GM03348 (cell line): ENCODE results near the gene TIMM44.
A peak's percentile ranks its signal among the peaks of the same experiment; 100 is the strongest.
"Not testable (repeated sequence)": the region's sequence is repeated elsewhere in the genome, so short reads cannot be mapped to it uniquely, and the experiment has no call there.

Experiments
- DNase-seq: peaks from one replicate; pipeline ENCODE4 v3.0.0; 2012; ENCODE audit warnings: low spot score

Gene TIMM44

GRCh38 chr19:7925171-7925851 lies 18.2 kb downstream of the TIMM44 start:
- peak; percentile 87 for DNase-seq

DNA sequence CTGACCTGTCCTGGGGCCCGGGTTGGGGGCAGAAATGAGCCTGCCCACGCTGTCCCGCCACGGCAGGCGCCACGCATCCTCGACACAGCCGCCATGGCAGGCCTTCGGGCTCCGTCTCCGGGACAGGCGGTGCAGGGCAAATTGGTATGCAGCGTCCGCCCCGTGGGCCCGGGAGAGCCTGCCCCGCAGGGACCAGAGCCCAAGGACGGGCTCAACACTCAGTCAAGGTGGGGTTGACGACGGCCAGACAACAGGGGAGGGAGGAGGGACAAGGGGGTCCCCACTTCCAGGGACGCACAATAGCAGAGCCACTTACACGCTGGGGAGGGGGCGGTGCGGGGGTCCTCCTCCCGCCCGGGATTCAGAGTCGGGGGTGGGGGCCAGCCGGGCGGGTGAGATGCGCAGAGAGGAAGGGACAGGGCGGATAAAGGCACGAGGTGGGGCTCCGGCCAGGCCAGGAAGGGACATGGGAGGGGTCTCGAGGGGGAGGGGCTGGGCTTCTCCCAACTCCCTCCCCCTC lies 18.8 kb downstream of the TIMM44 start:
- DNase-seq, result no peak

DNA sequence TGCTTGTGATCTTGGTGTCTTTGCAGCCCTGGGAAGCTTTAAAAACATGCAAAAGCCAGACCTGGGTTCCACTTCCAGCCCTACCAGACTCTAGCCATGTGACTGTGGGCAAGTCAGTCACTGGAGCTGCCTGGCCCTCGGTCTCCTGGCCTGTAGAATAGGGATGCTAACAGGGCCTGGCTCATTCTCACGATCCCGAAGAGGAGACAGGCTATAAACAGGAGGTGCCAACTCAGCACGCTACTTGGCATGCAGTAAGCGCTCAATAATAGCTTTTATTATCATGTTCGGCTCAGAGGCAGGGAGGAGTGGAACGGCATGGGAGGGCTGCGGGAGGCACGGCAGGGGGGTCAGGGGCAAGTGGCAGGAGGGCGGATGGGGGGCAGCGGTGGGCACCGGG lies 19.2 kb downstream of the TIMM44 start:
- DNase-seq, result no peak

DNA sequence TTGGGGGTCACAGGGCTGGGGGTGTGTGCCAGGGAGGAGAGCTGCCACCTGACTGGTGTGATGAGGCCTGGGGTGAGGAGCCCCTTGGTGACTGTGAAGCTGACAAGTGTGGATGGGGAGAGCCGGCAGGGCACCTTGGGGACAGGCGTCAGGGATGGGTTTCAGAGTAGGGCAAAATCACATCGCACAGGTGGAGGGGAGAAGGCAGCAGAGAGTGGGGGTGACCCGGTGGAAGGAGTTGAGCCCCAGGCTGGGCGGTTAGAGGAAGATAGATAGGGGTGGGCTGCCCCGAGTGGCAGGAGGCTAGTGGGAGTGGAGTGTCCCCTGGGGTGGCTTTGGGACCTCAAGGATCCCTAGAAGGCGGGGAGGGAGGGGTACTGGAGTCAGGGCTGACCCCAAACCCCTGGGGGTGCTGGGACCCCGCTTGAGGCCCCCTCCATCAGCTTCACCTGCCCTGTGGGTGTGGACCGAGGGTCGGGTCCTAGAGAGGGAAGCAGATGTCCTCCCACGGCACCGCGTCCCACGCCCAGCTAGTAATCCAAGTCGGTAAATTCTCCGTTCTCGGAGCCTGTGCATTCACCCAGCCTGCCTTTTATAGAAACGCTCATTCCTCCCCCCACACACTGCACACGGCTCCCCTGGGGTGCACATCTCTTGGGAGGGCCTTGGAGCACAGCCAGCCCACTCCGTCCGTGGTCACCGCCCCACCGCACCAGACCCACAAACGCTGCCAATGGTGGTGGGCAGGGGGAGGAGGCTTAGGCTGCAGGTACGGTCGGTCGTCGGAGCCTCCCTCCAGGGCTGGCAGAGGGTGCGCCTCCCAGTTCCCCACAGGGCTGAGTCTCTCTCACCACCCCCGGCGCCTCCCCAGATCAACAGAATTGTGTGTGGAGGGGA lies 19.9 kb downstream of the TIMM44 start:
- DNase-seq, result no peak

DNA sequence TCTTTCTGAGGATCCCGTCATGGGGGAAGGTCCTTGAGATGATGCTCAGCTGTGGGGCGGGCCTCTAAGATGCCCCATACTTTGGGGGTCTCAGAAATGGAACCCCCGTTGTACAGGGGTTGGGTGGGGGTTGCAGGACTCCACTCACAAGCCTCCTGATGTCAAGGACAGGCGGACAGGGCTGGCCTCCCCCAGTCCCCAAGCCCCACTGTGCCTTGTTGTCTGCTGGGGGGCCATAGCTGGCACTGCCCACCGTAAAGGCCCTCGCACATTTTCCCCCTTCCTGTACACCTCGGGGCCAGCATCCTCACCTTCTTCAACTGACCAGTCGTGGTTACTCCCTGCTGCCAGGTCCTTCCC lies 20.6 kb downstream of the TIMM44 start:
- DNase-seq, result no peak

DNA sequence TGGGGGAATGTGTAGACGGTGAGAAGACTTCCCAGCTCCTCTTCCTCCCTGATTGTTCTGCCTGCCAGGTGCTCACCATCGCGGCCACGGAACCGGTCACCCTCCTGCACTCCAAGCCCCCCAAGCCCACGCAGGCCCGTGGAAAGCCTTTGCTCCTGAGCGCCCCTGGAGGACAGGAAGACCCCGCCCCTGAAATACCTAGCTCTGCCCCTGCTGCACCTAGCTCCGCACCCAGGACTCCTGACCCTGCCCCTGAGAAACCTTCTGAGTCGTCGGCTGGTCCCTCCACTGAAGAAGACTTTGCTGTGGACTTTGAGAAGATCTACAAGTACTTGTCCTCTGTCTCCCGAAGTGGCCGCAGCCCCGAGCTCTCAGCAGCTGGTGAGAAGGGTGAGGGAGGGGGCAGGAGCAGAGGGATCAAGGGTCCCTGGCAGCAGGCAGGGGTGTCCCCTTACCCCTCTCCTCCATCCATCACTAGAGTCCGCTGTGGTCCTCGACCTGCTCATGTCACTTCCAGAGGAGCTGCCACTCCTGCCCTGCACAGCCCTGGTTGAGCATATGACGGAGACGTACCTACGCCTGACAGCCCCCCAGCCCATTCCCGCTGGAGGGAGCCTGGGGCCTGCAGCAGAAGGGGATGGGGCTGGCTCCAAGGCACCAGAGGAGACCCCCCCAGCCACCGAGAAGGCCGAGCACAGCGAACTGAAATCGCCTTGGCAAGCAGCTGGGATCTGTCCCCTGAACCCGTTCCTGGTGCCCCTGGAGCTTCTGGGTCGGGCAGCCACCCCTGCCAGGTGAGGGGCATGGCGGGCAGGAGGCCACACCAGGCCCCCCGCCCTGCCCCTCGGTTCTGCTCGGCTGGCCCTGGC lies 21.3 kb downstream of the TIMM44 start:
- DNase-seq, result no peak

DNA sequence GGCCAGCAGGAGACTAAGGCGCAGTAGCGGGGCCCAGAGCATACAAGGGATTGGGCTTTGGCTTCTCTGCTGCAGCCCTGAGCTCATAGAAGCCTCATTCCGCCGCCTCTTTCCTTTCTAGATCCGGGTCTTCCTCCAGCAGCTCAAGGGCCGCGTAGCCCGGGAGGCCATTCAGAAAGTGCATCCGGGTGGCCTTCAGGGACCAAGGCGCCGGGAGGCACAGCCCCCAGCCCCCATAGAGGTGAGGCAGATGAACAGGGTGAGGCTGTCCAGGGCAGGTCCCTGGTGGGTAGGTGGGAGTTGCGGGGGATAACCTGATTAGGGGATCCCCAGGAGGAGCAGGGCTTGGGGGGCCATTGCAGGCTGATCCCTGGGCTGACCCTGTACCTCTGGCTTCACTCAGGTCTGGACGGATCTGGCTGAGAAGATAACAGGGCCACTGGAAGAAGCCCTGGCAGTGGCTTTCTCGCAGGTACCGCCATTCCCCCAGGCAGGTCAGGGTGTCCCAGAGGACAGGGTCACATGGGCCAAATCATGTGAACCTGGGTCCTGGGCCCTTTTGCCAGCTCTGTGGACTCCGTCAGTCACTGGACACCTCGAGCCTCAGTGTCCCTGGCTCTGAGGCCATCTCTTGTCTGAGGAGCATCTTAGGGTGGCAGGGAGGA lies 22.0 kb downstream of the TIMM44 start:
- no peak for DNase-seq

- peak; percentile 98 for DNase-seq
Measured at GRCh38 chr19:7920519-7921301, 22.8 kb downstream of the TIMM44 start.

DNA sequence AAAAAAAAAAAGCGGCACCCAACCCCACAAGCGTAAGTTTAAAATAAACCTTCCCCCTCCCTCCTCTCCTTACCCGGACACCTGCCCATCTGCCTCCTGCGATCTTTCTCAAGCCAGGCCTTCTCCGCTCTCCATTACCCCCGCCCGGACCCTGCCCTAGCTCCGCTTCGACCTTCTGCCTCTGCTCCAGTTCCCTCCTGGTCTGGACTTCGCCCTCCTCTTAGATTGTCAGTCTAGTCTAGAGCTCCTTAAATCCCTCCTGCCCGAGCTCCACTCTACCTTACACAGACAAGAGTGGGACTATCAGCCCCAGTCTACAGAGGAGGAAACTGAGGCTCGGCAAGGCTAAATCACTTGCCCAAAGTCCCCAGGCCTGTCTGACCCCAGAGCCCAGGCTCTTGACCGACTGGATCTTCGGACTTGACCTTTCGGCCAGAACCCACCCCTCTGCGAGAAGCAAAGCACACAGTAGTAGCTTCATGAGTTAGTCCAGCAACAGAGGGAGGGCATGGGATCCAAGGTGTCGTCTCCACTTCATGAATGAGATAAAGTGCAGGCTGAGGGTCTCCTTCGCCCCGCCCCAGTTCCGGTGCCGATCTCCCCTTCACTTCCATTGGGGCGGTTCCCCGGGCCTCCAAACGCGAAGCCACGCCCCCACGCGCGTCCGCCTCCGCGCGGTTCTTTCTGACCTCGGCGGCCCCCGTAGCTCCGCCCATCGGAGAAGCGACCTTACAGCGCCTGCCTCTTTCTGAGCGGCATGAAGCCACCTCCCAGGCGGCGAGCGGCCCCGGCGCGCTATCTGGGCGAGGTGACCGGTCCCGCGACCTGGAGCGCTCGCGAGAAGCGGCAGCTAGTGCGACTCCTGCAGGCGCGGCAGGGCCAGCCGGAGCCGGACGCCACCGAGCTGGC lies 23.6 kb downstream of the TIMM44 start, which contains the start of gene SNAPC2:
SNAPC2 (plus strand) TSS at position 729 of the 909 bp plus-strand sequence; CDS start at position 758, 29 bp downstream.
- DNase-seq, result peak; percentile 93

DNA sequence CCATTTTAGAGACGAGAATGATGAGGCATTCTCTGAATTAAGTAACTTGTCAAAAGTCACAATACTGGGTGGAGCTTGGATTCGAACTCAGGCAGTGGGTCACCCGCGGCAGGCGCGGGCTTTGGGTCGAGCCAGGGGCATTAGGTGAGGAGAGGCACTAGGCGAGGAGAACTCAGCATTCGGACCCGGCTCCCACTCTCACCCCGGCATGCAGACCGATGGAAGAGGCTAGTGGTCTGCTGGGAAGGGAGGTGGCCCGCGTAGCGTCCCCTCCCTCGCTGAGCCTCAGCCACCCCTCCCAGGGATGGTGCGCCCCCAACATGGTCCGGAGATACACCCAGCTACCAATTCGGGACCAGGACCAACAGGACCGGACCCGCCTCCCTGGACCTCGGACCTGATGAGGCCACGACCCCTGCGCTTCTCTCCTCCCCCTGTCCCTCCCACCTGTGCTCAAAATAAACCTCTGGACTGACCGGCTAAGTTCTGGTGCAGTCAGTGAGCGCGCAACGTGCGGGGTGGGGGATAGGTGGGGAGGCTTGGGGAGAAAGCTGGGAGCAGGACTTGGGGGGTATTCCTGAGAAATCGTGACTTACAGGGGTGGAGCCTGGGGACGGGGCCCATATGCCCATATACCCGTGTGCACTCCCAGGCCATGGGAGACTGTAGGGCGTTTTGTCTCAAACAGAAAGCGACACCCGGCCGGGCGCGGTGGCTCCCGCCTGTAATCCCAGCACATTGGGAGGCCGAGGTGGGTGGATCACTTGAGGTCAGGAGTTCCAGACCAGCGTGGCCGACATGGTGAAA lies 24.6 kb downstream of the TIMM44 start:
- DNase-seq, result no peak

GRCh38 chr19:7918062-7918614 lies 25.3 kb downstream of the TIMM44 start:
- not testable (repeated sequence) for DNase-seq

DNA sequence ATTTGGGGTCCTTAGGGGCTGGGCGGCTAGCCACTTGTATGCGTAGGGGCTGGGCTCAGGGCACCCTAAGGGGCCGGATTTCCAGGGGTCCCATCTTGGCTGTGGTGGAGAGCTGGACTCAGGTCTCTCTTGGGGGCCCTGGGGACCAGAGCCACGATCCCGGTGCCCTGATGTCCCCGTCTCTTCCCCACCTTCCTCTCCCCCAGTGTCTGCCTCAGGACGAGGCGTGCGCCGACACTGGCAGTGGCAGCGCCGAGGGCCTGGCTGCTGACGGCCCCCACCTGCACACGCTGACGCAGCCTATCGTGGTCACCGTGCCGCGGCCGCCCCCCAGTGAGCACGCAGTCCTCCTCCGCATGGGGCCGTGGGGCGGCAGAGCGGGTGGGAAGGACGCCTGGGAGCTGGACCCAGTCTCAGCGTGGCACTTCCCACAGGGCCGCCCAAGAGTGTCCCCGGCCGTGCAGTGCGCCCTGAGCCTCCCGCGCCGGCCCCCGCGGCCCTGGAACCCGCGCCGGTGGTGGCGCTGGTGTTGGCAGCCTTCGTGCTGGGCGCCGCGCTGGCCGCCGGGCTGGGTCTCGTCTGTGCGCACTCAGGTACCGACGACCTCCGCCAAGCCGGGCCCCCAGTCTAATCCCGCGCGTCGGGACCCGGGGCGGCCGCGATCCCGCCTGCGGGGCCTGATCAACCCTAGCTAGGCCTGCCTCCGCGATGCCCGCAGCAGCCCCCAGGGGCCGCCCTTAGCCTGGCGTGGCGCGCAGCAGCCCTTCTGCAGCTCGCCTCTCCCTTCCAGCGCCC lies 26.0 kb downstream of the TIMM44 start:
- DNase-seq, result peak; percentile 79

GRCh38 chr19:7916955-7917266 lies 26.6 kb downstream of the TIMM44 start:
- no peak for DNase-seq

- peak; percentile 56 for DNase-seq
Measured at GRCh38 chr19:7916103-7916954, 27.1 kb downstream of the TIMM44 start.

DNA sequence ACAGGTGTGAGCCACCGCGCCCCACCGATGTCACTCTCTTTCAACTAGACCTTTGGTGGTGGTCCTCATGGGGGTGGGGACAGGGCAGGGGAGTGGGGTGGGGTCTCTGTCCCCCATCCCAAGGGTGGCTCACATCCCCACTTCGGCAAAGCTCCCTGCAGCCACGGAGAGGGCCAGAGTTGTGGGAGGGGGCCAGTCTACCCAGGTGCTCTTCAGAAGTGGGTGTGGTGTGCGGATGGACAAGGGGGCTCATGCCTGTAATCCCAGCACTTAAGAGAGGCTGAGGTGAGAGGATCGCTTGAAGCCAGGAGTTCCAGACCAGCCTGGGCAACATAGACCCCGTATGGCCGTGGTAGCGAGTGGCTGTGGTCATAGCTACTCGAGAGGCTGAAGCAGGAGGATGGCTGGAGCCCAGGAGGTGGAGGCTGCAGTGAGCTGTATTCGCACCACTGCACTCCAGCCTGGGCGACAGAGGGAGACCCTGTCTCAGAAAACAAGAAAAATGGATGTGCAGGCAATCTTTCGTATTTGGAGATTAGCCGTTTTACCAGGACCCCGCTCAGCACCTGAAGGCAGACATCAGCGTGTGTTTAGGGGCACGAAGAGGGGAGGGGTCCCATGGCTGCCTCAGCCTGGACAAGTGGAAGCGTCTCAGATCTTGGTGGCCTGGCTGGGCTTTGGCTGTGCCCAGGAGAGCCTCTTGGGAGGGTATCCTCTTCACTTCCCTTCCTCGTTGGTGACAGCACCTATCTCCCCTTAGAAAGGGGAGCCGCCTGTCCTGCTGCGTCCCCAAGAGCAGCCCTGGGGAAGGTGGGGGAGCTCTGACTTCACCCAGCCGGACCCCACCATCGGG lies 28.0 kb downstream of the TIMM44 start:
- no peak for DNase-seq

- DNase-seq, result no peak
Measured at GRCh38 chr19:7914598-7915045, 28.8 kb downstream of the TIMM44 start, which contains the start of gene TGFBR3L. TGFBR3L (plus strand) TSS chr19:7914830.
